ENCODE data around the gene BCORL1.

DNA sequence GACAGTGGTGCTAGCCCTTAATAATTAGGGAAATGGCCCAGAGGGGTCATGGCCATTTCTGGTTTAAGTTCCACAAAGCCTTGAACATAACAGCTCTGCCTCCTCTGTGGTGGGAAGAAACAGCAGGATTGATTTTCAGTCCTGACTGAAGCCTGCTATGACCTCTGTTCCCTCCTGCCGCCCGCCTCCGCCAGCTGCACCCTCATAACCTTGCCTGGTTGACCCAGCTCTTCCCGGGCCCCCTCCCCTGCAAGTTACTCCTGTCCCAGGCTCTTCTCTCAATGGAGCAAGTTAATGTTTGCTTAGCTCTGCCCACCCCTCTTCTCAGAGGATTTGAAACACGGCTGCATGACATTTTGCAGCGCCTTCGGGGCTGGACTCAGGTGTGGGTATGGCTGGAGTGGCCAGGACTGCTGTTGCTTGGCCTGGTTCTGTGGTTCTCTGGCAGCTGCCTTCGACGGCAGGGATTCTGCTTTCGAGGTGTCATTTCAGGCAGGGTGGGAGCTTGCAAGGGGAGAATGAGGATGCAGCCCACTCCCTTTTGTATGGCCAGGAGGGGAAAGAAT, 27.3 kb downstream of the BCORL1 start:
- TF ChIP-seq, protein P1, sequence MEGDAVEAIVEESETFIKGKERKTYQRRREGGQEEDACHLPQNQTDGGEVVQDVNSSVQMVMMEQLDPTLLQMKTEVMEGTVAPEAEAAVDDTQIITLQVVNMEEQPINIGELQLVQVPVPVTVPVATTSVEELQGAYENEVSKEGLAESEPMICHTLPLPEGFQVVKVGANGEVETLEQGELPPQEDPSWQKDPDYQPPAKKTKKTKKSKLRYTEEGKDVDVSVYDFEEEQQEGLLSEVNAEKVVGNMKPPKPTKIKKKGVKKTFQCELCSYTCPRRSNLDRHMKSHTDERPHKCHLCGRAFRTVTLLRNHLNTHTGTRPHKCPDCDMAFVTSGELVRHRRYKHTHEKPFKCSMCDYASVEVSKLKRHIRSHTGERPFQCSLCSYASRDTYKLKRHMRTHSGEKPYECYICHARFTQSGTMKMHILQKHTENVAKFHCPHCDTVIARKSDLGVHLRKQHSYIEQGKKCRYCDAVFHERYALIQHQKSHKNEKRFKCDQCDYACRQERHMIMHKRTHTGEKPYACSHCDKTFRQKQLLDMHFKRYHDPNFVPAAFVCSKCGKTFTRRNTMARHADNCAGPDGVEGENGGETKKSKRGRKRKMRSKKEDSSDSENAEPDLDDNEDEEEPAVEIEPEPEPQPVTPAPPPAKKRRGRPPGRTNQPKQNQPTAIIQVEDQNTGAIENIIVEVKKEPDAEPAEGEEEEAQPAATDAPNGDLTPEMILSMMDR (IDR thresholded peaks at IDR 0.05; ENCODE audit: borderline replicate concordance, extremely low read depth, low read length, poor library complexity, severe bottlenecking) = no peak
- TF ChIP-seq EZH2 (IDR thresholded peaks at IDR 0.05; ENCODE audit: borderline replicate concordance, low read depth, low read length, severe bottlenecking) = no peak
